Prostate gland (tissue), 2 donors: Measurements from ENCODE around the gene F3.

Source experiments
- POLR2A ChIP-seq: fragments of 450-650 bp; IDR thresholded peaks from one replicate; pipeline ENCODE4 v1.6.1; 2016; ENCODE audit warnings: antibody characterized with exemption, mild to moderate bottlenecking
- POLR2AphosphoS5 ChIP-seq: sonication (generic); formaldehyde crosslinking; IDR thresholded peaks from one replicate; pipeline ENCODE4 v1.6.1; 2017; ENCODE audit warnings: antibody characterized with exemption
- TF ChIP-seq, protein P1 (sequence below), 4 experiments: fragments of 200-600 bp in 2 of 4; fragments of 450-650 bp in 2 of 4; sonication (generic) in 2 of 4; IDR thresholded peaks; 1 replicate in 3 of 4; 2 replicates in 1 of 4; pipeline ENCODE4 v1.5.1; 2016 to 2019; ENCODE audit warnings: antibody characterized with exemption in 4 of 4, mild to moderate bottlenecking in 2 of 4, moderate library complexity in 2 of 4

DNA sequence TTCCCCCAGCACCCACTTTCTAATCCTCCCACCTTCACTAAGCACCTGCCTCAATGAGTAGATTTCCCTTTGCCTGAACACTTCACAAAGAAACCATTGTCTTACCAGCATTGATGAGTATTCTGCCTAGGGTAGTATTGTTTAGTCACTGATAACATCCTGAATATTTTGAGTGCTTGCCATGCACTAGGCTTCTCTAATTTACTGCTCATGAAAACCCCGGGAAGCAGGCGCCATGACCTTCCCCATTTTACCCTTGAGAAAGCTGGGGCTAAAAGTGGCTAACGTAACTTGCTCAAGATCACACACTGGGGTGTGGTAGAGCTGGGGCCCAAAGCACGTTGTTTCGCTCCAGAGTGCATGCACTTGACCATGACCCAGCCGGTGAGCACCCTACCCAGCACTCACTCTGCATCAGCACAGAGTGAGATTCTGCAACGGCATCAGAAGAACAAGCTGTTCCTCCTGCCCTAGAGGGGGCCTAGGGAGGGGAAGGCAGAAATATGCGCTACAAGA, 10.6 kb upstream of the F3 start:
- TF ChIP-seq, protein P1, sequence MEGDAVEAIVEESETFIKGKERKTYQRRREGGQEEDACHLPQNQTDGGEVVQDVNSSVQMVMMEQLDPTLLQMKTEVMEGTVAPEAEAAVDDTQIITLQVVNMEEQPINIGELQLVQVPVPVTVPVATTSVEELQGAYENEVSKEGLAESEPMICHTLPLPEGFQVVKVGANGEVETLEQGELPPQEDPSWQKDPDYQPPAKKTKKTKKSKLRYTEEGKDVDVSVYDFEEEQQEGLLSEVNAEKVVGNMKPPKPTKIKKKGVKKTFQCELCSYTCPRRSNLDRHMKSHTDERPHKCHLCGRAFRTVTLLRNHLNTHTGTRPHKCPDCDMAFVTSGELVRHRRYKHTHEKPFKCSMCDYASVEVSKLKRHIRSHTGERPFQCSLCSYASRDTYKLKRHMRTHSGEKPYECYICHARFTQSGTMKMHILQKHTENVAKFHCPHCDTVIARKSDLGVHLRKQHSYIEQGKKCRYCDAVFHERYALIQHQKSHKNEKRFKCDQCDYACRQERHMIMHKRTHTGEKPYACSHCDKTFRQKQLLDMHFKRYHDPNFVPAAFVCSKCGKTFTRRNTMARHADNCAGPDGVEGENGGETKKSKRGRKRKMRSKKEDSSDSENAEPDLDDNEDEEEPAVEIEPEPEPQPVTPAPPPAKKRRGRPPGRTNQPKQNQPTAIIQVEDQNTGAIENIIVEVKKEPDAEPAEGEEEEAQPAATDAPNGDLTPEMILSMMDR (IDR thresholded peaks at IDR 0.05), result no peak
- peak; percentile 60 for TF ChIP-seq POLR2AphosphoS5
- TF ChIP-seq POLR2A, result no peak
